GM21447 (cell line): ENCODE results near the gene MON2.
A peak's percentile ranks its signal among the peaks of the same experiment; 100 is the strongest.
"Not testable (repeated sequence)": the region's sequence is repeated elsewhere in the genome, so short reads cannot be mapped to it uniquely, and the experiment has no call there.

Experiments used
- ATAC-seq: cut with Tn5 transposase; IDR thresholded peaks from one replicate; pipeline ENCODE4 v1.9.1; 2021; ENCODE audit not compliant: unreplicated experiment

Gene MON2

GRCh38 chr12:62466594-62467491 lies at the start of gene MON2:
Gene MON2, plus strand, starts transcription at chr12:62466826. Its CDS starts 382 bp downstream, at chr12:62467208.
- peak; percentile 97 for ATAC-seq

DNA sequence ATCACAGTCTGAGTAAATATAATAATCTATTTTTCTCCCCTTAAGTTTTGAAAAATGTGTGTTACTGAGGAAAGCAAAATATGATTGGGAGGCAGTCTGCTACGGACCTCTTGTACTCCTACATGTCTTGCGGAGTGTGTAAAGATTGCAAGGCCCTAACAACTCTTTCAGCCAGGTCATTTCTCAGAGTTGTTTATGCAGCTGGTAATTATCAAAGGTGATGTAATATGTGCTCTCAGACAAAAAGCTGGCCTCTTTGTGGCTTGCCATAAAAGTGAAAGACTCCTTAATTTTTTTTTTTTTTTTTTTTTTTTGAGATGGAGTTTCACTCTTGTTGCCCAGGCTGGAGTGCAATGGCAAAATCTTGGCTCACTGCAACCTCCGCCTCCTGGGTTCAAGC lies 40.5 kb upstream of the MON2 start:
- no peak for ATAC-seq

DNA sequence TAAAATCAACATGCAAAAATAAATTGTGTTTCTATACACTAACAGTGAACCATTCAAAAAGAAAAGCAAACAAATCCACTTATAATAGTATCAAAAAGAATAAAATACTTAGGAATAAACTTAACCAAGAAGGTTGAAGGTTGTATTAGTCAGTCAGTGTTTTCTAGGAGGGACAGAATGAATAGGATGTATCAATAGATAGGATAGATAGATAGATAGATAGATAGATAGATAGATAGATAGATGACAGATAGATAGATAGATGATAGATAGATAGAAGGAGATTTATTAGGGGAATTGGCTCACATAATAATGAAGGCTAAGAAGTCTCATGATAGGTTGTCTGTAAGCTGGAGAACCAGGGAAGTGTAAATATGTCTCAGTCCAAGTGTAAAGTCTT lies 37.2 kb upstream of the MON2 start:
- ATAC-seq: no peak

DNA sequence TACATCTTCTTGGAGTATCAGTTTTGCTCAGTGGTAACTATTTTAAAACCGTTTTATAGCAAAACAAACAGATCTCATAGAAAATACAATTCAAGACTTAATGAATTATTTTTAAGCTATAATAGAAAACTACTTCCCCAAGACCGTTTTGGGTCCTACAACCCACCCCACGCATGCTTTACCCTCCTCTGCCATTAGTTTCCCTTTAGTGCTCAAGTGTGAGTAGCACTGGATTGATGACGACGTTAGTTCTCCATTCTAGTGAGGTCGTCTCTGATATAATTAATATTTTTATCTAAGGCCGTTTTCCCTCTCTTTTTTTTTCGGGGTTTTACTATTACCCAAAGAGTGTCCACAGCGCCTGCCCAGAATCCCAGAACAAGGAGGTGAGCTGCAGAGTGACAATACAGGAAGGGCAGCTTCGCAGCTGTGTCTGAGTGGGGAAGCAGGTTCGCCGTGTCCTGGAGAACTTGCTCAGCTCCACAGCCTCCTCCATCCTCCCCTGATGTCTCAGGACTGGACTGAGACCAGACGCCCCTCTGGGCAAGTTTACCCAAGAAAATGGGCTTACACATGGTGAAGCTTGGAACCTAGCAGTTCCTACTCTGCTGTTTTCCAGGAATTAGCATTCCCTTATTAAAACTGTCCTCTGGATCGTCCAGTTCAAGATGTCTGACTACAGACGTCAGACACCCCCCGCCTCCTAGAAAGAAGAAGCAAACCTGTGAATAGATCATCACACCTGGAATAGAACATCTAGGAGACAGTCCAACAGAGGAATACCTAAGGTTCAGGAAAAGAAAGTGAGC lies 31.9 kb upstream of the MON2 start:
- no peak for ATAC-seq

DNA sequence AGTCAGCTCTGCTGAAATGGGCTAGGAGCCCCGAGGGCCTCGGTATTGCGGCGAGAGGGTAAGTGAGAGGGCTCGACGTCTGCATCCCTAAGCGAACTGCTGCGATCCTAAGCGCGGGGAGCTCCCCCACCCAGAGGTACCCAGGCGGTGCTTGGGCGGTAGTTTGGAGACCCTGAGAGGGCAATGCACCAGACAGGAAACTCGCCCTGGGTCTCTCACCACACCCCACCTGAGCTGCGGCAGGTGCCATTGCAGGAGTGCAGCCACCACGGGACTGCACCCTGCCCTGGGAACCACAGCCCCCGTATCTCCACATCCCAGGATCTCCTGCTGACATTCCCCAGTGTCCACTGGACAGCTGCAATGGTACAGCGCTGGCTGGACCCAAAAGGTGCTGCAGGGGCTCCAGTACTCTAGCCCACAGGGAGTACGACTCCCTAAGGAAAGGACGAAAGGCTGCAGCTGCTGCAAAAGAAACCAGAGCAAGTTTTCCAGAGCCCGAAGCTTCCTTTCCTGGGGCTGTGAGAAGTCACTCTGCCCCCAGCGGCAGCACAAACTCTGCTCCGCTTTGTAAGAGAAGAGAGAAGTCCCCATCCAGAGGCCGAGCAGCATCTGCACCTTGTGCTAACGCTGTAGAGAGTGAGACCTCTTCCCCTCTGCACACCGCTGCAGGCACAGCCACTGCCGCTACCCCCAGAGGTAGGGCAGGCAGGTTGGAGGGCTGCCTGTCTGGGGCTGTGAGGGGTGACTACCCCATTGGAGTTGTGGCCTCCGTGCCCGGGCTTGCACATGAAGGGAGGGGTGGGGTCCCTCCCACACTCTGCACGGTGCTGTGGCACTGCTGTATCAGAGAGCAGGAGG lies 31.1 kb upstream of the MON2 start:
- ATAC-seq: peak; percentile 69

GRCh38 chr12:62436164-62436503 lies 30.5 kb upstream of the MON2 start:
- ATAC-seq: no peak

GRCh38 chr12:62438098-62438692 lies 28.4 kb upstream of the MON2 start:
- no peak for ATAC-seq

DNA sequence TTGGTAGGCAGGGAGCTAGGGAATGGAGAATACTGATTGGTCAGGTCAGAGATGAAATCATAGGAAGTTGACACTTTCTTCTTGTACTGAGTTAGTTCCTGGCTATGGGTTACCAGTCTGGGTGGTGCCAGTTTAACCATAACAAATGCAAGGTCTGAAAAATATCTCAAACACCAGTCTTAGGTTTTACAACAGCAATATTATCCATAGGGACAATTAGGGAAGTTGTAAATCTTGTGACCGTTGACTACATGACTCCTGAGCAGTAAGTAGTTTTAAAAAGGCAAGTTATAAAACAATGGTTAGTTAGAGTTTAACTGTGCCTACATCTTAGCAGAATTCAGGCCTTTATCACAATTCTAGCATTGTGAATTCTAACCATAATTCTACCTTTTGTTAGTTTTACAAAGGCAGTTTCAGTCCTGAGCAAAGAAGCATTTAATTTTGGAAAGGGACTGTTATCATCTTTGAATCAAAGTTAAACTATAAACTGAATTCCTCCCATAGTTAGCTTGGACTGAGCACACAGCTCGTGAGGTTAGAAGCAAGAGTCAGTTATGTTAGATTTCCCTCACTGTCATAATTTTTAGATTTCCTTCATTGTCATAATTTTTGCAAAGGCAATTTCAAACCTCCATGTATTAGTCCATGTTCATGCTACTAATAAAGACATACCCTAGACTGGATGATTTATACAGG lies 19.7 kb upstream of the MON2 start:
- no peak for ATAC-seq

GRCh38 chr12:62448436-62448835 lies 18.2 kb upstream of the MON2 start:
- no peak for ATAC-seq

GRCh38 chr12:62455429-62455828 lies 11.2 kb upstream of the MON2 start:
- not testable (repeated sequence) for ATAC-seq

- ATAC-seq: no peak
Observed at GRCh38 chr12:62458626-62459025, 8.0 kb upstream of the MON2 start.

DNA sequence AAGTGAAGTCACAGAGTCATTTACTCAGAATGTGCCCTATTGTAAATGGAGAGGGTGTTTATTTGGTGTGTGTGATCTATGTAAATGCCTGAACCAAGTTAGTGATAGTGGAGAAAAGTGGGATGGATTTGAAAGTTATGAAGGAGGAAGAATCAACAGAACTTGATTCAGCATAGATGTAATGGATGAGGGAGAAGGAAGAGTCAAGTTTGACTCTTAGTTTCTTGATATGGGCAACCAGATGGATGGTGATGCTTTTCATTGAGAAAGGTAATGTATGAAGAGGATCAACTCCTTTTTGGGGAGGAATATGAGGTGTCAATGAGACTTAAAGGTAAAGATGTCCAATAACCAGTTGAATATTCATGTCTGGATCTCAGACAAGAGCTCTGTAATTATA lies 6.7 kb upstream of the MON2 start:
- no peak for ATAC-seq

- ATAC-seq: not testable (repeated sequence)
Observed at GRCh38 chr12:62461171-62461837, 5.3 kb upstream of the MON2 start.

- not testable (repeated sequence) for ATAC-seq
Observed at GRCh38 chr12:62463252-62463651, 3.4 kb upstream of the MON2 start.

DNA sequence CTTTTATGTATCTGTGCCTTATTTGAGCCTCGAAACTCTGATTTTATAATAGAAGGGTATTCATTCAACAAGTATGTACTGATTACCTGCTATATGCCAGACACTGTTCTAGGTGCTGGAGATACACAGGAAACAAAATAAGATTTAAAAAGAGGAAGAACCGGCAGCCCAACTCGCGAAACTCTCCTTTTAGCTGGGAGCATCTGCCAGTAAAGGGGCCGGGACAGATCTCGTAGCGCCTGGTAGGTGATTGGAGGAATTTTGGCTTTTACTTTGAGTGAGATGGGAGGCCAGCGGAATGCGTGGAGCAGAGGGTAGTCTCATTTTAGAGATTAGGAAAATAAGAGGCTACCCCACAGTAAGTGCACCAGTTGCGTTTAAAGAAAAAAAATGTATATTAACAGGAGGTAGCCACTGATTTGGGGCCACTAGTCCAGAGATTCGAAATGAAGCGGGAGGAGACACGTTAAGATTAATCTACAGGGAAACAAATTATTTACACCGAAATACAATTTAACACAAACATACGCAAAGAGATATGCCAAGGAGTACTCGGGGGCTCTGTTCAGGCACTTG lies 520 bp upstream of the MON2 start:
- peak; percentile 43 for ATAC-seq

DNA sequence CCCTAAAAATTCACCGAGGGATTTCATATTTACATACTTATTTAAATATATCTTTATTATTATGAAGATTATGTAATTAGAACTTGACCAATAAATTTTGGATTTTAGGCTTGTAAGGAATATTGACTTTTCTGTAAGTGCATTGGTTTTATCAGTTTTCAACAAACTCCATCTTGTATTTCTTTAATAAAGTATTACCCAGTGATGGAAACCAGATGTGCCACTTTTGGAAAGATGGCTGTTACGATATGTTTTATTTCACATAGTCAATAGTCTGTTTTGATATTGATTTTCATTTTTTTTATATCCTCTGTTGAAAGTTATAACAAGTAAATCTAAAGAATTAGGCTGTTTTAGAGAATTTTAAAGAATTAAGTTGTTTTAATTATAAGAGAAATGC lies 1.8 kb downstream of the MON2 start:
- no peak for ATAC-seq

DNA sequence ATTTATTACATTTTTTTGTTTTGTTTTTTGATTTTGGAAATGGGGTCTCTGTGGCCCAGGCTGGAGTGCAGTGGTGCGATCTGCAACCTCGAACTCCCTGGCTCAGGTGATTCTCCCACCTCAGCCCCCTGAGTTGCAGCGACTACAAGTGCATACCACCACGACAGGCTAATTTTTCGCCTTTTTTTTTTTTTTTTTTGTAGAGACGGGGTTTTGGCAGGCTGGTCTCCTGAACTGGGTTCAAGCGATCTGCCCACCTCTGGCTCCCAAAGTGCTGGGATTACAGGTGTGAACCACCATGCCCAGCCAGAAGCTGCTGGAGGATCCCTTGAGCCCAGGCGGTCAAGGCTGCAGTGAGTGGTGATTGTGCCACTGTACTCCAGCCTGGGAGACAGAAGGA lies 2.3 kb downstream of the MON2 start:
- ATAC-seq: no peak

- no peak for ATAC-seq
Observed at GRCh38 chr12:62469704-62470103, 3.1 kb downstream of the MON2 start.

- ATAC-seq: no peak
Observed at GRCh38 chr12:62471734-62472133, 5.1 kb downstream of the MON2 start.
